Transverse colon (tissue), 4 donors: Measurements from ENCODE around the gene RERE.

ENCODE experiments used
- CTCF ChIP-seq, 5 experiments: fragments of 200-600 bp in 3 of 5; fragments of 450-650 bp in 2 of 5; sonication (generic) in 3 of 5; IDR thresholded peaks; 1 replicate in 2 of 5; 2 replicates in 3 of 5; pipeline ENCODE4 v1.5.1; 2016 to 2017; ENCODE audit warnings: antibody characterized with exemption in 5 of 5, inconsistent platforms in 3 of 5, mild to moderate bottlenecking in 2 of 5, moderate library complexity in 1 of 5
- EP300 ChIP-seq: sonication (generic); formaldehyde crosslinking; IDR thresholded peaks from one replicate; pipeline ENCODE4 v1.6.1; 2017; ENCODE audit warnings: antibody characterized with exemption, low read depth
- POLR2A ChIP-seq: fragments of 450-650 bp; IDR thresholded peaks from one replicate; pipeline ENCODE4 v1.6.1; 2016; ENCODE audit warnings: antibody characterized with exemption, mild to moderate bottlenecking, moderate library complexity
- POLR2AphosphoS5 ChIP-seq, 3 donors: sonication (generic); formaldehyde crosslinking; IDR thresholded peaks; one replicate each; pipeline ENCODE4 v1.6.1; 2016; ENCODE audit warnings: antibody characterized with exemption in 3 of 3

- TF ChIP-seq CTCF (IDR thresholded peaks at IDR 0.05) (no peak), EP300 (no peak), POLR2A (no peak), POLR2AphosphoS5 (IDR thresholded peaks at IDR 0.05) (no peak)
Measured at GRCh38 chr1:8363767-8364301, 453.6 kb downstream of the RERE start.
